Measurements from ENCODE around the gene DCHS2.
"Not testable (repeated sequence)": the region's sequence is repeated elsewhere in the genome, so short reads cannot be mapped to it uniquely, and the experiment has no call there.

Gene DCHS2

DNA sequence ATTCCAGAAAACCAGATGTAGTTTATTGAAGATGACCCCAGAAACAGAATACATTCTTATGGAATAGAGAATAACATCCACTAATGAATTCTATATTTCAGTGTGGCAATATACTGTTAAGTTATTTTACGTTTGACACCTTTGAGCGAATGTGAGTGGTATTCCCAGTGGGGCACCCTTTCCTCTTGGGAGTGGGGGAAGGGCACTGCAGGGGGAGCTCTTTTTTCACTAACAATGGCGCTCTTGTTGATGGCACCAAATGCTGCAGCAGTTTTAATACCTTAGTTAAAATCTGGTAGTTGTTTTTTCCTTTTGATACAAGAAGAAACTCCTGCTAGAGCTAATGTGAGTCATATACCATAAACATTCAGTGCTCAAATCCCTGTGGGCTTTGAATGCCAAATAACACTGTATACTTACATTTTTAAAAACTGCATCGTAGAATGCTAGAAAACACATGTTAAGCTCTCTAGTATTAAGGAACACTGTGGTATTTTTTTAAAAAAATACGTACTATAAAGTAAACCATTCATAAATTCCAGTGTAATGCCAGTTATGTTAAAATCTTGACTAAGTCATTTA, 178.5 kb downstream of the DCHS2 start:
- DNase-seq, result no peak

DNA sequence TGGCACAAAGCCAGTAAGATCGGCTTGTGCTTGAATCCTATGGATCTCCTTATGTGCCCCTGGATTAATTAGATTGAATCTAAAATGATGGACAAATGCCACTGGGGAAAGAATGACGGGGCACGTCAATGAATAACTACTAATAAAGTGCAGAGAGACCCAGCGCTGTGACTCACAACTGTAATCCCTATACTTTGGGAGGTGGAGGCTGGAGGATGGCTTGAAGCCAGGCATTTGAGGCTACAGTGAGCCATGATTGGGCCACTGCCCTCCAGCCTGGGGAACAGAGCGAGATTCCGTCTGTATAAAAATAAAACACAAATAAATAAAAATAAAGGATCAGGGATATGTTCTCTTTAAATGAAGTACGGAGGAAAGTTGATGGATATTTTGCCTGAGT, 179.4 kb downstream of the DCHS2 start:
- DNase-seq, result no peak

DNA sequence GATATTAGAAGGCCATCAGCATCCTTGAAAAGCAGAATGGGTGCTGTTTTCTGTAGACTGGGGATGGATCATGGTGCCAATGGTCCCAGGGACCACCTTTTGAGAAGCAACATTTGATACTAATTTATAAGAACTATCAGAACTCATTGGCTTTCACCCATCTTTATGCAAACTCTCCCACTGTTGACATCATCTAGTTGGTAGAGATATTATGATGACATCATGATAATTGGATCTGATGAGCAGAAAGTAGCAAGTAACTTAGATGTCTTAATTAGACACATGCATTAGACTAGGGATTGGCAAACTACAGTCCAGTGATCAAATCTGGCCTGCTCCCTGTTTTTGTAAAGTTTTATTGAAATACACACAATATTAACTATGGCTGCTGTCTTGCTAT, 181.0 kb downstream of the DCHS2 start:
- no peak for DNase-seq

DNA sequence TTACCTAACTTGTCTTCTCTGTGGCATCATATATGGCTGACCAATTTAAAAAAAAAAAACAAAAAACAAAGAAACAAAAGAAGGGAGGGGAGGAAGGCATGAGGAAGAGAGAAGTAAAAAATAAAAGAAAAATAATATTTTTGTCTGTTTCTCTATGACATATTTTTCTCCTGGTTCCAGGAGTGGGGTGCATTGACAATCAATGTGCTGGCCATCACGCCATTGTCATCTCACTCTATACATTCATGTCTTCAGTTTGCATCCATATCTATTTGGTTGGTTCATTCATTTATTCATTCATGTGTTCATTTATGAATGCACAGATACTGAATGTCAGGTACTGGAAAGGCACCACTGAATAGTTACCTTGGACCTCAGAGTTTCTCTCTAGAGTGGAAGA, 183.4 kb downstream of the DCHS2 start:
- DNase-seq, result no peak

DNA sequence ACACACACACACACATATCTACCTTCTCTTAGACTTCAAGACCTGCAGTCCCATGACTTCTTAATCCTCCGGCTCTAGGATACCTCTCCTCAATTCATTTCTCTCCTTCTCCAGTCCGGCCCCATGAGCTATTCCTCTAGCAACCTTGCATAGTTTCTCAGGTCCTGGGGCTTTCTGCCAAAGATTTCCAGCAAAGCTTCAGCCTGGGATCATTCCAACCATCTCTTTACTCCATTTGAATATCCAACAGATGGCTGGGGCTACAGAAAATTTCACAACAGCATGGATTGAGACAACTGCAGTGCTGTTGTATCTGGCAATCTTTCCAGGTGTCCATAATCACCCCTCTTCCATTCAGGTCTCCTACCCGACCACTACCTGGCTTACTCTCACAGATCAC, 184.1 kb downstream of the DCHS2 start:
- DNase-seq, result no peak

DNA sequence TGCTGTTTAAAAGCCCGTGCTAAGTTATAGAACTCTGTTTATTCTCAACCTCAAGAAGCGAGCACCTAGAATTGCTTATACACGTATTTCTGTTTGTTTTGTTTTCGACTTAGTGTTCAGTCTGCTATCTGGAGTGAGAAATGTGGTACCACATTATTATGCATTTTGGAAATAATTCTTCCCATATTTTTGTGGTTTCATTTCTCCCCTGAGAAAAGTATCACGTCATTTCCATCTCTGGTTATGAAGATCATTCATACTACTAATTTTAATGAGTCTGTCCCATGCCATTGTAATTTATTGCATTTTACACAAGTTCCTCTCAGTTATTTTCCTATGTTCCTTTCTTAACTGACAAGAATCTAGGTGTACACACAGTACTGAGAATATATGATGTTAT, 186.0 kb downstream of the DCHS2 start:
- no peak for DNase-seq

DNA sequence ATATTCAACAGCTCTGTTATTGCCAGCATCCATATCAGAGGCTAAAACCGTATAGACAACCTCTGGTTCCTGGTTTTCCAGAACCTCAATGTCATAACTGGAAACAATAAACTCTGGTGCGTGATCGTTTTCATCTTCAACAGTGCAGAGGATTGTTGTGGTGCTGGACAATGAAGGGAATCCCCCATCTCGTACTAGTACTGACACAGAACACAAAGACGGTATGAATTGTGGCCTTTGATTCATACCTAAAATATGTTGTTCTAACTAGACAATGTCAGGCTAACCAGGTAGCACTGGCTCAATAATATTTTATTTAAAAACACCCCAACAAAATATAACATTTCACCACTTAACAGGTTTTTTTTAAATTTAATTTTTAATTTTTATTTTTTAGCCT, 186.9 kb downstream of the DCHS2 start:
- DNase-seq, result no peak

DNA sequence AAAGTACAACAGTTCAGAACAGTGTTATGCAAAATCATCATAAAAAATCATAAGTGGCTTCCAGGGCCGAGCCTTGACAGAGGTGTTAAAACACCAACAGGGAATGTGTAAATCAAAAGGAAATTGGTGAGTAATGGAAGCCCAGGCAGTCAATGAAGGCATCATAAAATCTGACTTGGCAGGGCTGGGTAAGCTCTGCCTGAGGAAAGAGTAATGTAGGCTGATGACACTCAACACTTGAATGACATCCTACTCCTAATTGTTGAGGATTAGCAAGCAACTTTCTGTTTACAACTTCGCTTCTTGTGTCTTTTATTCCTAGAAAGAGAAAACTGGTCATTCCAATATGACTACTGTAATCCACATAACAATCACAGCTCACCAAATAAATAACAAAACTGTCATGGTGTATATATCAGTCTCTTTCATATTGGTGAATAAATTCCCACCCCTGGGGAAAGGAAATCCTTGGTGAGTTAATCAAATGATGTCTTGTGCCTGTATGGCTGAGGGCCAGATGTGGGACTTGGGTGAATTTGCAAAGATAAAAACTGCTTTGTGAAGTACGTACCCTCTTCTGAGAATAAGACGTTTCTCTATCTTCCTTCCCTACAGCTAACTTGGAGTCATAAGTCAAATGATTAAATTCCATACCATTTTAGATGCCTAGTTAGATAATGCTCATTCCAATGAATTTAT, 196.8 kb downstream of the DCHS2 start:
- no peak for DNase-seq

DNA sequence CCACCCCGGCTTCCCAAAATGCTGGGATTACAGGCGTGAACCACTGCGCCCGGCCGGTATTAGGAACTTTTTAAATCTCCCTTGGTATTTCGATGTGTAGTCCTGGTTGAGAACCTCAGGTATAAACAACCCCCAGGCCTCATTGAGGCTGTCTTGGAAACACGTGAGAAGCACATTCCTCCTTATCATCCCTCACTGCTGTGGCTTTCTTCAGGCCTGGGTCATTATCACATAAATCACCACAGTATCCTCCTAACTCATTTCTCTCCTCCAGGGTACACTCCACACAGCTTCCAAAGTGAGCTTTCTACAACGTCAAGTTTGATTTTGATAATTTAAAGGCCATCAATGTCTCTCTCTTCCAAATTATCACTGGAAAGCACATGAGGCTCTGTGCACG, 198.2 kb downstream of the DCHS2 start:
- no peak for DNase-seq

DNA sequence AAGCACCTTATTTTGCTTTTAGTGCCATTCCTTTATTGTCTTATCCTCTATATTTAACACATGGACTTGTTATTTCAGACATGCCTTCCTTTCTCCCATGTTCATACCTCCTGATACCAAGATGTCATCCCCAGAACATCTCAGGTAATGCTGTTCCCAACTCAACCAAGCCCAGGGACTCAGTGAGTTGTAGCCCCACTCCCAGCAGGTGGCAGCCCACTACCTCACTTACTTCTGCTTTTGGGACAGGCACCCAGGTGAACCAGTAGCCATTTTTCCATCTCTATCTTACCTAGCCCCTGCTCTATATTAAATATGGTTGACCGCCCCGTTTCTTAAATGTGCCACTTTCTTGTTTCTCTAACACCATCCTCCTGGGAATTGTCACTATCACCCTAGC, 199.0 kb downstream of the DCHS2 start:
- DNase-seq, result no peak

DNA sequence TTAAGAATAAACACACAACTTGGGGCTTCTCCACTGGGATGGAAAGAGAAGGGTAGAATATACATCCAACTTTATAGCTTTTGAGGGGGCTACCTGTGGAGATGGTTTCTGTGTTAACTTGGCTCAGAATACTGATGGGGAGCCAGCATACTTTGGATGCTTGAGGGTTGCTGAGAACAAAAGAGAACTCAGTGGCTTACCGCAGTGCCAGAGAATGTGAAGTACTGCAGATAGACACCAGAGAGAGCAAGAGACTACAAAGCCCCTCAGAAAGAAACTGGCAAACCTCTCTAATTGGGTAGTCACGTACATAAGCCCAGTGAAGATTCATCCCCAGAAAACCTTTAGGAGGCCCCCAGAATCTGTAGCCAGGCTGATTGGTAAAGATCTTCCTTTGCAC, 214.4 kb downstream of the DCHS2 start:
- DNase-seq, result no peak

DNA sequence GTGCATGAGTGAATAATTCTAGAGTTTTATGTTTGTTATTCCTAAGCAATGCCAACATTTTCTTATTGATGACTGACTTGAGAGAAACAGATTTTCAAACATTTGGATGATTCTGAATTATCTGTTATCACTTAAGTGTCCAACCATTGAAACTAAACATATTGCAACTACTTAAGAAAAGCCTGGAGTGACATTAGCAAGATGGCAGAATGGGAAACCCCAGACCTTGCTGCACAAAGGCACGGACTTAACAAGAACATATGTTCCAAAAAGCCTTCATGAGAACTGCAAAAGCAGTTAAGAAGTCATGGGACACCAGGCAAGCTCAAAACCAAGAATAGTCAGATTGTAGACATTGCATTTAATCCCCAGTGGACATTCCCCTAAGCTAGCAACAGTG, 215.1 kb downstream of the DCHS2 start:
- no peak for DNase-seq

DNA sequence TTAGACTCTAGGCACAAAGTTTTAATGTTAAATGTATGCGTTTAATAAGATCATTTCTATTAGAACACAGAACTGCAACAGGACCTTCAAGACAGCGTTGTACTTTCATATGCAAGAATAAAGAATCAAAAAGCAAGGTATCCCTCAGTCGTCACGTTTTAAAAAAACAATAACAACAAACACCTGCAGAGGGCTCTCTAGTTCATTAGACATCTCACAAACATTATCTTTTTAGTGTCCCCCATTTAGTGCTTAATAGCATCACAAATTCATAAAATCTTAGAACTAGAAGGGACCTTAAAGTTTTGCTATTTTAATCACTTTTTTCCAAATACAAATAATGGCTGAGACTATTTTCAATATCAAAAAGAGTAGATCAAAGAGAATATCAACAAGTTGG, 236.6 kb downstream of the DCHS2 start:
- no peak for DNase-seq

DNA sequence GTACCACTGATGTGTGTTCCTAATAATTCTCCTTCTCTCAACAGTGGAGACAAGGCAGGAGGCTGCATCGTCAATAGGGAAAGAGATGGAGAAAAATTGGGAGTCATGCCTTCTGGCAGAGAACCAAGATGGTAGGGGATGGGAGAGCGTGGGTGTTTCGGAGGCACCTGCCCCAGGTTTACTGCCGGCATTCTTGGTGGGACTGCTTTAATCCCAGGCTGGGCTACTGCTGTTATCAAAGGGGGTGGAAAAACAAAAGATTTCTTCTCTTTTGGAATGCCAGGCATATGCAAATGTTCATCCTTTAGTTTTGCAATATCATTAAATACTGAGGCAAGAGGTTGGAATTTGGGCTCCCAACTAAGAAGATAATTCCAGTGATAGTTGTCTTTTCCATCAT, 257.0 kb downstream of the DCHS2 start:
- DNase-seq, result no peak

DNA sequence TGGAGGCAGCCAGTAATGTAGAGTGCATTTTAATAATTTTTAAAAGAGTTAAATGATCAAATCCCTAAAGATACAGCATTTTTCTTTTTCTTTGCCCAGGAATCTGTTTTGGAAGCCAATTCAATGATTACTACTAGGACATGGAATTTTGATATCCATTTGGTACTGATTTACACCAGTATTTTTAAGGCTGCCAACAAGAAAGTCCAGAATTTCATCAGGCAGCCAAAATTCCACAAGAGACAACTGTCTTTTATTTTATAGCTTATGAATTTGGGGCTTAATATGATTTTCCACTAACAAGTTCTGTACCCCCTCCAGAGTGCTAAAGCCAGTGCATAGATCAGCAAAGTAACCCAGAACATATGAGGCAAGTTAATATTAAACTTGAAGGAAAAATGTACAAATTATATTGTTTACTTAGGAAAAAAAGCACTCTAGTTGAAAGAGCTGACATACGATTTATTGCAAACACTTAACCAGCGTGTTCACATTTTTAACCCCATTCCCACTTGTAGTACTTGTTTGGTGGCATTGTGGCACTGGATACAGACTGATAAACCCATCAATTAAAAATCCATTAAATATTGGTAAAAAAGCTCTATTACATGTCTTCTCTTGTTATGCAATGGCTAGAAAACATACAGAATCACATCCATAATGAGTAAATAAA, 259.7 kb downstream of the DCHS2 start:
- DNase-seq, result no peak

DNA sequence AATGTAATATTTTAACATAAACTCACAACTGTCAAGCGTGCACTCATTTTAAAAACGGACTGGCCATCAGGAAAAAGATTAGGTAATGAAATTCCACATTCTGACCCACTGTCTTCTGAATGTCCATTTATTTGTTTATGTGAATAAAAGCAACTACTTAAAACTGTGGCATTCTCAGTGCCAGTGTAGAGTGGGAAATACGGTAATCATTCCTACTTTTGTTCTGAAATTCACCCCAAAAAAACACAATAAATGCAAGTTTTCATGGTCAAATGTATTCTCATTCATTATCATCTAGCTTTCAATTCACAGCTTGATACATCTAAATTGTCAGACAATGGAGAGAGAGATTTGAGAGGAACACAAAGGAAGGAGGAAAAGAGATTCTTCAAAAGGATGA, 260.9 kb downstream of the DCHS2 start:
- no peak for DNase-seq

DNA sequence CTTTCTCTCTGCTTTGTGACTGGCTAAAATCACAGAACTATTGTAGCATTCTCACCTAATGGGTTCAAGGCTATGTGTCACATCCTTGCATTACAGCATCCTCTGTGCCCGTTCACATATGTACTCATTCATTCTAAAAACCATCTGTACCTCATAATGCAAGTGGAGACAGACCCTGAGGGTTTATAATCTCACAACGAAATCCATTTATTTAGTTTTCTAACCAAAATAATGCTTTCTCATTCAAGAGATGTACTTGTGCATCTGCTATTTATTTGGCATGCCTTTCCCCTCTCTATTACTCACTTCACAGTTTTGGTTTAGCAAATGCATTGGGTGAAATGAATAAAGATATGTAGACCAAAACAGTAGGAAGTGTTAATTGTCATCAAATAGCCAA, 261.5 kb downstream of the DCHS2 start:
- no peak for DNase-seq

DNA sequence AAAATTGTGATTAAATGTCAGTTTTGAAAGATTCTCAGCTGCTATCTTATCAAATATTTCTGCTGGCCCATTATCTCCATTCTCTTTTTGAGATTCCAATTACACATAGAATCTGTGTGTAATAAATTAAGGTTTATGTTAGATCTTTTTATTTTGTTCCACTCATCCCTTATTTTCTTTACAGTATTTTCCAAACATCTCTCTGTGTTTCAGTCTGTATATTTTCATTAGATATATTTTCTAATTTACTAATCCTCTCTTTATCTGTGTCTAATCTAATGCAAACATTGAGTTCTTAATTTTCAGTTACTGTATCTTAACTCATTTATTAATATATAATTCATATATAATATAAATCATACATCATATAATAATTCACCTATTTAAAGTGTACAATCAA, 268.7 kb downstream of the DCHS2 start:
- no peak for DNase-seq

DNA sequence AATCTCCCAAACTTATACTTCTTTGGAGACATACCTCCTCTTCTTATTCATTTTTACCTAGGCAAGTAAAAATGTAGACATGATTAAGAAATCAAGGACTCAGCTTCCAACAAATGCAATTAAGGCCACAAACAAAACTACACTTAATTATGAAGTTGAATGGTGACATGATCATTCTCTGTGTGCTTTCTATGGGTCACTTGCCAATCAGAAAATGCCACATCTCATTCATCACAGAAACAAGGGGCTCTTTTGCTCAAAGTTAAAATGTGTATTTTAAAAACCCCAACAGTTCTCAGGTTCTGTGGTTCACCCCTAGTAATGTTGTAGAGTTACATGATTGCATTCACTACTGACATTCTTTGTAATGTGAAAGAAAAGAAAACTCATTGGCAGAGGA, 273.5 kb downstream of the DCHS2 start:
- no peak for DNase-seq

DNA sequence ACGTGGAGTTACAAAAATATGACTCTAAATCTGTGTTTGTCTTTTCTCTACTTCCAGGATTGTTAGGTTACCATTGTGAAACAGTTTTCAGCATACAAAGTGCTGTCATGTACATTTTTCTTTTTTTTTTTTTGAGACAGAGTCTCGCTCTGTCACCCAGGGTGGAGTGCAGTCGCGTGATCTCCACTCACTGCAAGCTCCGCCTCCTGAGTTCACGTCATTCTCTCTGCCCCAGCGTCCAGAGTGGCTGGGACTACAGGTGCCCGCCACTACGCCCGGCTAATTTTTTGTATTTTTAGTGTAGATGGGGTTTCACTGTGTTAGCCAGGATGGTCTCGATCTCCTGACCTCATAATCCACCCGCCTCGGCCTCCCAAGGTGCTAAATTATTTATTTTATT, 274.2 kb downstream of the DCHS2 start:
- not testable (repeated sequence) for DNase-seq

DNA sequence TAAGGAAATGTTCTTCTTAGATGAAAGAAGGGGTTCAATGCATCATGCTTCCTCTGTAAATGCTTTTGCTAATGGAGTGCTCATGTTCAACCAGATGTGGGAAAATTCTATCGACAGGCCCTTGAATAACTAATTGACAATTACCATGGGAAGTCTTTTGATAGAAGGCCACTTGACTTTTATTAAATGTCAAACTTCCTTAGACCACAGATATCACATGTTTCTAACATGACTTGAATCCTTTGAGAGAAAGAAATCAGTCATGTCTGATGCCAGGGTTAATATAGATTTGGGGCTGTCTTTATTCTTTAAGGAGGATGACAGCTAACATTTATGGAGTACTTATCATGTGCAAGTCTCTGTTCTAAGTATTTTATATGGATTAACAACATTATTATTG, 280.1 kb downstream of the DCHS2 start:
- no peak for DNase-seq

DNA sequence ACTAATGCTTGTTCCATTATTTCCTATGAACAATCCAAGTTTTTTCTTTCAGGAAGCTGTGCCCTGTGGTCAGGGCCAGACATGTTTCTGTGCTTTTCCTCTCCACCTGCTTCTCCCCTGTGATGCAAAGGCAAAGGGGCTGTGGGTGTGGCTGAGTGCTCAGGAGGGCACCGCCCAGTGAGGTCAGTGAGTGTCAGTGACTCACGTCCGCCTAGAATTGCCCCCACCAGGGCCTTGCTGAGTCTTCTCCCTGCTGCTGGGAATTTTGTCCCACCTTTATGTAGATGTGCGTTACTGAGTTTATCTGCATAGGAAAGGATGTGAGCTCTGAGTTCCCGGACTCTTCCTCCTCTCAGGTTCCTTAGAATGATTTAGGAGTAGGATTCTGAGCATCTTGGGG, 283.2 kb downstream of the DCHS2 start:
- no peak for DNase-seq

DNA sequence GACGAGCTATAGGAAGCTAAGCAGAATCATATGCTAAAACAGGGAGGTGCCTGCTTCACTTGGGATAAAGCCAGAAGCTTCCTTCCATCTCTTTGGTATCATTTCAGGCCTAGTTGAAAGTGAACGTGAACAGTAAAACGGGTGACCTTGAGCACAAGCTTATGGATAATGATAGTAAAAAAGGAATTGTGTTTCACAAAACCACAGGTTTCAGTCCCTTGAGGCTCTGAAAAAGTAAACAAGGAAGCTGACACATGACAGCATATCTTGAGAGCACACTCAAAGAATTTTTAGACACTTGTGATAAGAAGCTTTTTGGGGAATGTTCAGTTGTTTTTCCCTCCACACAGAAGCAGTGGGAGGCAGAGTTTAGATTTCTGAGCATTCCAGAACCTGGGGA, 286.1 kb downstream of the DCHS2 start:
- no peak for DNase-seq

DNA sequence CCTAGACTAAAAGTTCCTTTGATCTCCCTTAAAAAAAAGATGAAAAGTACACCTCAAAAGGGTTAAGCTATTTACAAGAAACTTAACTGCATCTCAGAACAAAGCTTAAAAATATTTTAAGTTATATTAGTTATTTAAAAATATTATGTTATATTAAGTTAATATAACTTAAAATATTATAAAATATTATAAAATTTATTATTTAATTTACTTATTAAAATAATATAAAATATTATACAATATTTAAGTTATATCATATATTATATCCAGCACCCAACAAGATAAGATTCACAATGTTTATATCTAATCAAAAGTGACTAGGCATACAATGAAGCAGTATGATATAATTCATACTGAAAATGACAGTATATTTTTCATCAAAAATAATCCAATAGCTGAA, 296.9 kb downstream of the DCHS2 start:
- no peak for DNase-seq

DNA sequence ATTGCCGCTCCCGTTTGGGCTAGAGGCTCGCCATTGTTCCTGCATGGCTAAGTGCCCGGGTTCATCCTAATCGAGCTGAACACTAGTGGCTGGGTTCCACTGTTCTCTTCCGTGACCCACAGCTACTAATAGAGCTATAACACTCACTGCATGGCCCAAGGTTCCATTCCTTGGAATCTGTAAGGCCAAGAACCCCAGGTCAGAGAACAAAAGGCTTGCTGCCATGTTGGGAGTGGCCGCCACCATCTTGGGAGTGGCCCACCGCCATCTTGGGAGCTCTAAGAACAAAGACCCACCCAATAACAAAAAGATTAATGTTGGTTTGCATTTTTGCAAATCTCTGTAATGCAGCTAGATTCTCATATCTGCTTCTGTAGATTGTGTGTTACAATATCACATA, 299.0 kb downstream of the DCHS2 start:
- no peak for DNase-seq
